ENCODE data around the gene SPATA7.

DNA sequence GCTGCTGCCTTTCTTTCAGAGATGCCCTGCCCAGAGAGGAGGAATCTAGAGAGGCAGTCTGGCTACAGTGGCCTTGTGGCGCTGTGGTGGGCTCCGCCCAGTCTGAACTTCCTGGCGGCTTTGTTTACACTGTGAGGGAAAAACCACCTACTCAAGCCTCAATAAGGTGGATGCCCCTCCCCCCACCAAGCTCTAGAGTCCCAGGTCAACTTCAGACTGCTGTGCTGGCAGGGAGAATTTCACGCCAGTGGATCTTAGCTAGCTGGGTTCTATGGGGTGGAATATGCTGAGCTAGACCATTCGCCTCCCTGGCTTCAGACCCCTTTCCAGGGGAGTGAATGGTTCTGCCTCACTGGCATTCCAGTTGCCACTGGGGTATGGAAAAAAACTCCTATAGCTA is 25.6 kb downstream of the SPATA7 start:
- TF ChIP-seq POLR2AphosphoS5 (IDR thresholded peaks at IDR 0.05) = no peak
- TF ChIP-seq CTCF (IDR thresholded peaks at IDR 0.05) = no peak
- TF ChIP-seq POLR2A (IDR thresholded peaks at IDR 0.05) = no peak

Data from transverse colon (tissue), 4 donors.